Glomerular visceral epithelial cell (primary cell): Measurements from ENCODE around the gene CYP2C18.
"Not testable (repeated sequence)": the region's sequence is repeated elsewhere in the genome, so short reads cannot be mapped to it uniquely, and the experiment has no call there.

ENCODE experiments used
- DNase-seq: peaks from one replicate; pipeline ENCODE4 v3.0.0-alpha.2; 2016; ENCODE audit errors: extremely low spot score

Gene CYP2C18

GRCh38 chr10:94747137-94747536 lies 63.6 kb downstream of the CYP2C18 start:
- no peak for DNase-seq

- DNase-seq, result no peak
Observed at GRCh38 chr10:94747838-94748237, 64.3 kb downstream of the CYP2C18 start.

GRCh38 chr10:94757916-94758315 lies 74.4 kb downstream of the CYP2C18 start:
- DNase-seq, result no peak

- no peak for DNase-seq
Observed at GRCh38 chr10:94760586-94761178, 77.2 kb downstream of the CYP2C18 start.

GRCh38 chr10:94762393-94762792 lies 78.9 kb downstream of the CYP2C18 start, which contains the start of gene CYP2C19:
CYP2C19 (plus strand) TSS chr10:94762681; CDS start chr10:94762706, 25 bp downstream.
- no peak for DNase-seq

- not testable (repeated sequence) for DNase-seq
Observed at GRCh38 chr10:94775425-94775824, 91.9 kb downstream of the CYP2C18 start.

GRCh38 chr10:94777886-94778458 lies 94.4 kb downstream of the CYP2C18 start:
- DNase-seq, result no peak

- no peak for DNase-seq
Observed at GRCh38 chr10:94780844-94781243, 97.3 kb downstream of the CYP2C18 start.

GRCh38 chr10:94784256-94784655 lies 100.7 kb downstream of the CYP2C18 start:
- no peak for DNase-seq

GRCh38 chr10:94785211-94785610 lies 101.7 kb downstream of the CYP2C18 start:
- no peak for DNase-seq
